ENCODE data around the gene CELA3A.
A peak's percentile ranks its signal among the peaks of the same experiment; 100 is the strongest.

The CELA3A gene

GRCh38 chr1:22051607-22052114 is 50.2 kb downstream of the CELA3A start:
- Histone ChIP-seq H3F3A (ENCODE audit: insufficient read depth) (peaks cover 10% of the 10 kb centered on the region; the same call in 1 of the 2 replicates), H3K79me2 (ENCODE audit: insufficient read depth, low read length) (peaks cover 38% of the 10 kb centered on the region), H3K9me3 (ENCODE audit: insufficient read depth, low read length) (no peaks in the 10 kb centered on the region), H4K20me1 (ENCODE audit: low read depth, low read length) (peaks cover 23% of the 10 kb centered on the region), H3K9ac (ENCODE audit: low read length) (no peak overlapping the region; the same call in 1 of the 2 replicates), H3K36me3 (ENCODE audit: low read length) (no peaks in the 10 kb centered on the region), H3K4me2 (ENCODE audit: low read depth, low read length, poor library complexity, severe bottlenecking) (peak overlapping the region; percentile 52), H3K27me3 (ENCODE audit: low read length) (no peaks in the 10 kb centered on the region), H3K27ac (ENCODE audit: low read depth, low read length) (no peak overlapping the region), H2AFZ (ENCODE audit: low read depth, low read length, severe bottlenecking) (peak overlapping the region; percentile 79), H3K9me2 (replicated peaks; ENCODE audit: insufficient read depth, low read length) (no peaks in the 10 kb centered on the region), H3K4me3 (ENCODE audit: insufficient read depth, low read length, poor library complexity, severe bottlenecking) (no peak overlapping the region)
- no peak for TF ChIP-seq EZH2phosphoT487 (conservative IDR thresholded peaks at IDR 0.05; ENCODE audit: low read length)
- TF ChIP-seq CTCF (IDR thresholded peaks at IDR 0.05; ENCODE audit: insufficient read depth, low read length, poor library complexity, severe bottlenecking), result no peak

GRCh38 chr1:22052115-22053016 is 50.9 kb downstream of the CELA3A start, which contains the start of gene CDC42:
CDC42 (plus strand) TSS chr1:22052709; CDS start chr1:22078479, 25,770 bp downstream.
- peak within 1 kb of the TSS; percentile 80 for H3K4me3 ChIP-seq (ENCODE audit: insufficient read depth, low read length, poor library complexity, severe bottlenecking)
- H4K20me1 ChIP-seq (ENCODE audit: low read depth, low read length), result peaks cover 30% of the 10 kb centered on the region
- no peaks in the 10 kb centered on the region for H3K9me3 ChIP-seq (ENCODE audit: insufficient read depth, low read length)
- peak within 1 kb of the TSS; percentile 71 for H3K27ac ChIP-seq (ENCODE audit: low read depth, low read length)
- TF ChIP-seq EZH2phosphoT487 (conservative IDR thresholded peaks at IDR 0.05; ENCODE audit: low read length) (no peak), CTCF (IDR thresholded peaks at IDR 0.05; ENCODE audit: insufficient read depth, low read length, poor library complexity, severe bottlenecking) (no peak)
- no peaks in the 10 kb centered on the region for H3K27me3 ChIP-seq (ENCODE audit: low read length)
- no peaks in the 10 kb centered on the region for H3K36me3 ChIP-seq (ENCODE audit: low read length)
- peaks cover 45% of the 10 kb centered on the region for H3K79me2 ChIP-seq (ENCODE audit: insufficient read depth, low read length)
- peak within 1 kb of the TSS; percentile 79 for H2AFZ ChIP-seq (ENCODE audit: low read depth, low read length, severe bottlenecking)
- peaks cover 10% of the 10 kb centered on the region; the same call in 1 of the 2 replicates for H3F3A ChIP-seq (ENCODE audit: insufficient read depth)
- peak within 1 kb of the TSS; percentile 93 for H3K9ac ChIP-seq (ENCODE audit: low read length)
- peak within 1 kb of the TSS; percentile 78 for H3K4me2 ChIP-seq (ENCODE audit: low read depth, low read length, poor library complexity, severe bottlenecking)
- H3K9me2 ChIP-seq (replicated peaks; ENCODE audit: insufficient read depth, low read length), result no peaks in the 10 kb centered on the region

DNA sequence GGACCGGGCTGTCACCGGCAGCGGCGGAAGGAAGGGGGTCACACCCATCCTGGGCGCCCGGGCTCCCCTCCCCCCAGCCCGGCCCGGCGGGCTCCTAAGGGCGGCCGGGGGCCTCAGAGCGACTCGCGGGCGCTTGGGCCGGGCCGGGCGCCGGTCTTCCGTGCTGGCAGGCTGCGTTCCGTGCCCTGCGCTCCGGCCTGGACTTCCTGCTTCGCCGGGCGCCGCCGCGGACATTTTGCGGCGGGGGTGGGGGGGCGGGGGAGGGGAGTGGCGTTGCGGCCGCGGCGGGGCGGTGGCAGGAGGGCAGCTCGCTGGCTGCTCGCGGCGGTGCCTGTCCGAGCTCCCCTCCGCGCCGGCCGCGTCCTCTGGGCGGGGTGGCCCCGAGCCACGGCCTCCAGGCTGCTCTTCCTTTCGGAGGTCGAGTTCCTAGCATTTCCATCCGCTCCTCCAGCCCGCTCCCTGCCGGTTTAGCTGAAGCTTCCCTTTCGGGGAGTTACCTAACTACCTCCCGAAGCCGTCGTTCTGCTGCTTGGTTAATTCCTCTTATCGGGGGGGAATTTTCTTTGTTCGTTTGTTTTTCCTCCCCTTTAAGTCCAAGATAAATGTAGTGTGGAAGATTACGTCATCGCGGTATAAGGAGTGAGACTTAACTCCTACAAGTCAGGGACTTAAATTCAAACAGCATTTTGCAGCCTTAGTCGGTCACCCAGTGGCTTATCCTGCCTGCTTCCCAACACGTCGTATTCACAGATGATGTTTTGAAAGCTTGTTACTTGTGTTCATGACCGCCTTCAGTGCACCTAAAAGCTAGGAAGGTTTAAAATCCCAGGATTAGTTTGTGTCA is 51.8 kb downstream of the CELA3A start:
- Histone ChIP-seq H3K36me3 (ENCODE audit: low read length) (no peaks in the 10 kb centered on the region), H3K9me3 (ENCODE audit: insufficient read depth, low read length) (no peaks in the 10 kb centered on the region), H3K4me3 (ENCODE audit: insufficient read depth, low read length, poor library complexity, severe bottlenecking) (peak overlapping the region; percentile 80), H3K9me2 (replicated peaks; ENCODE audit: insufficient read depth, low read length) (no peaks in the 10 kb centered on the region), H3K9ac (ENCODE audit: low read length) (peak overlapping the region; percentile 93), H2AFZ (ENCODE audit: low read depth, low read length, severe bottlenecking) (peak overlapping the region; percentile 79), H3K4me2 (ENCODE audit: low read depth, low read length, poor library complexity, severe bottlenecking) (peak overlapping the region; percentile 78), H3F3A (ENCODE audit: insufficient read depth) (peaks cover 10% of the 10 kb centered on the region; the same call in 1 of the 2 replicates), H3K27me3 (ENCODE audit: low read length) (no peaks in the 10 kb centered on the region), H4K20me1 (ENCODE audit: low read depth, low read length) (peaks cover 34% of the 10 kb centered on the region), H3K79me2 (ENCODE audit: insufficient read depth, low read length) (peaks cover 54% of the 10 kb centered on the region), H3K27ac (ENCODE audit: low read depth, low read length) (peak overlapping the region; percentile 71)
- TF ChIP-seq CTCF (IDR thresholded peaks at IDR 0.05; ENCODE audit: insufficient read depth, low read length, poor library complexity, severe bottlenecking), result no peak
- TF ChIP-seq EZH2phosphoT487 (conservative IDR thresholded peaks at IDR 0.05; ENCODE audit: low read length), result no peak
